ENCODE measurements around the gene PTPRE. TPM values are rescaled to one million over a fixed set of nuclear protein-coding genes. Genes with fewer than 3 reads are reported as not detected.

PTPRE gene
- total RNA-seq, 1 experiment from 2014 or later: 12.3 TPM

DNA sequence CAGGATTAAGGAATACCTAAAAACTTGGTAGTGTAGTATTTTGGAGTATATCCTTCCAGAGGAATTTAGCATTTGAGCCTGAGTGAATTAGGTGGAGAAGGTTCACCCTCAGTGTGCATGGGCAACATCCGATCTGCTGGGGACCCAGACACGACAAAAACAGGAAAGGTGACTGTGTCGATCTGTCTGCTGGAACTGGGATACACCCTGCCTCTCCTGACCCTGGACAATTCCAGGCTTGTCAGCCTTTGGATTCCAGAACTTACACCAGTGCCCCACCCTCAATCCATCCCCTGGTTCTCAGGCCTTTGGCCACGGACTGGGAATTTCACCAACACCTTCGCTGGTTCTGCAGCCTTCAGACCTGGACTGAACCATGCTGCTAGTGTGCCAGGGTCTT is 41.9 kb downstream of the PTPRE start (continued):
- no peak for TF ChIP-seq ELF1 (IDR thresholded peaks at IDR 0.05; ENCODE audit: borderline replicate concordance, low read depth)
- TF ChIP-seq, protein P1, sequence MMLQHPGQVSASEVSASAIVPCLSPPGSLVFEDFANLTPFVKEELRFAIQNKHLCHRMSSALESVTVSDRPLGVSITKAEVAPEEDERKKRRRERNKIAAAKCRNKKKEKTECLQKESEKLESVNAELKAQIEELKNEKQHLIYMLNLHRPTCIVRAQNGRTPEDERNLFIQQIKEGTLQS (IDR thresholded peaks at IDR 0.05): no peak
- TF ChIP-seq JUND (IDR thresholded peaks at IDR 0.05): no peak

GRCh38 chr10:127949831-127950230 is 42.9 kb downstream of the PTPRE start:
- intact Hi-C loops (cut with micrococcal nuclease): no loop called here
- no peak overlapping the region for H2AFZ ChIP-seq (ENCODE audit: low read depth, low read length, poor library complexity, severe bottlenecking)
- H3K9ac ChIP-seq (ENCODE audit: low read length): no peak overlapping the region
- peaks cover 7 to 13% of the 10 kb centered on the region in 2 experiments; a peak in 3 of 4 replicates for H3K4me1 ChIP-seq (ENCODE audit: control insufficient read depth in 1 of 2, insufficient read depth in 2 of 2, low read length in 2 of 2)
- RAD21 ChIA-PET (ENCODE audit: low non-redundant PET in 1 of 2, low total read pairs in 2 of 2, uncharacterized antibody in 2 of 2, unreplicated experiment in 2 of 2): no interaction called here
- no peaks in the 10 kb centered on the region for H3K36me3 ChIP-seq (ENCODE audit: control insufficient read depth in 1 of 2, insufficient read depth in 2 of 2, low read length in 2 of 2)
- ATAC-seq: no peak
- no peaks in the 10 kb centered on the region for H3K9me3 ChIP-seq (ENCODE audit: control insufficient read depth in 1 of 2, insufficient read depth in 1 of 2, low read depth in 1 of 2, low read length in 2 of 2)
- CTCF ChIA-PET: no interaction called here
- H4K20me1 ChIP-seq (ENCODE audit: insufficient read depth): no peaks in the 10 kb centered on the region
- POLR2A ChIA-PET: no interaction called here
- no peaks in the 10 kb centered on the region for H3K27me3 ChIP-seq (ENCODE audit: insufficient read depth, low read length)
- BruUV-seq (replicated peaks): no TSS peak
- no peak overlapping the region for H3K4me2 ChIP-seq (ENCODE audit: low read length)
- H3K9me2 ChIP-seq (ENCODE audit: insufficient read depth): no peaks in the 10 kb centered on the region
- no peak overlapping the region for H3K27ac ChIP-seq (ENCODE audit: low read depth, low read length)
- DNase-seq (ENCODE audit: low read depth, low spot score): no peak
- TF ChIP-seq, protein P2, sequence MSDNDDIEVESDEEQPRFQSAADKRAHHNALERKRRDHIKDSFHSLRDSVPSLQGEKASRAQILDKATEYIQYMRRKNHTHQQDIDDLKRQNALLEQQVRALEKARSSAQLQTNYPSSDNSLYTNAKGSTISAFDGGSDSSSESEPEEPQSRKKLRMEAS (IDR thresholded peaks at IDR 0.05): no peak
- TF ChIP-seq SRF (IDR thresholded peaks at IDR 0.05; ENCODE audit: low read depth) (no peak), JUND (IDR thresholded peaks at IDR 0.05) (no peak), EGR1 (IDR thresholded peaks at IDR 0.05; ENCODE audit: low read depth) (no peak), POLR2AphosphoS5 (IDR thresholded peaks at IDR 0.05; ENCODE audit: low read depth, low read length) (no peak), ELF1 (IDR thresholded peaks at IDR 0.05; ENCODE audit: borderline replicate concordance, low read depth) (no peak), EZH2phosphoT487 (IDR thresholded peaks at IDR 0.05; ENCODE audit: borderline replicate concordance) (no peak), YY1 (IDR thresholded peaks at IDR 0.05; ENCODE audit: extremely low read depth, insufficient replicate concordance, low read depth, low read length) (no peak), REST (IDR thresholded peaks at IDR 0.05; ENCODE audit: low read depth) (no peak), SIN3A (IDR thresholded peaks at IDR 0.05; ENCODE audit: low read depth) (no peak), CBX3 (IDR thresholded peaks at IDR 0.05; ENCODE audit: low read depth) (no peak), CTCF (IDR thresholded peaks at IDR 0.05 in 2 of 3, conservative IDR thresholded peaks at IDR 0.05 in 1 of 3; ENCODE audit: borderline replicate concordance in 1 of 3, insufficient read depth in 1 of 3, low read depth in 2 of 3, low read length in 2 of 3) (no peak), ZNF274 (IDR thresholded peaks at IDR 0.05; ENCODE audit: low read depth, low read length) (no peak), POLR2A (IDR thresholded peaks at IDR 0.05; ENCODE audit: borderline replicate concordance, extremely low read depth, insufficient read depth, insufficient read length) (no peak), CEBPB (IDR thresholded peaks at IDR 0.05; ENCODE audit: low read depth) (no peak), SP1 (IDR thresholded peaks at IDR 0.05; ENCODE audit: low read depth) (no peak)
- H3K79me2 ChIP-seq (ENCODE audit: insufficient read depth, low read length): no peaks in the 10 kb centered on the region
- H3K4me3 ChIP-seq (replicated peaks in 1 of 2; ENCODE audit: low read depth in 1 of 2, low read length in 2 of 2): no peak overlapping the region

All from HCT116 (cell line).